ENCODE data around the gene SSH2.

- TF ChIP-seq CTCF (IDR thresholded peaks at IDR 0.05; ENCODE audit: poor library complexity) (no peak), EZH2phosphoT487 (IDR thresholded peaks at IDR 0.05; ENCODE audit: low read depth, severe bottlenecking, unreplicated experiment) (no peak), EZH2 (IDR thresholded peaks at IDR 0.05; ENCODE audit: borderline replicate concordance) (no peak)
Observed at GRCh38 chr17:29840884-29841283, 89.1 kb downstream of the SSH2 start.
